Measurements from ENCODE around the gene CCT3. TPM values are rescaled to one million over a fixed set of nuclear protein-coding genes. Genes with fewer than 3 reads are reported as not detected.
A peak's percentile ranks its signal among the peaks of the same experiment; 100 is the strongest.

CCT3 gene
- polyA plus RNA-seq, 1 experiment, result 359 TPM

DNA sequence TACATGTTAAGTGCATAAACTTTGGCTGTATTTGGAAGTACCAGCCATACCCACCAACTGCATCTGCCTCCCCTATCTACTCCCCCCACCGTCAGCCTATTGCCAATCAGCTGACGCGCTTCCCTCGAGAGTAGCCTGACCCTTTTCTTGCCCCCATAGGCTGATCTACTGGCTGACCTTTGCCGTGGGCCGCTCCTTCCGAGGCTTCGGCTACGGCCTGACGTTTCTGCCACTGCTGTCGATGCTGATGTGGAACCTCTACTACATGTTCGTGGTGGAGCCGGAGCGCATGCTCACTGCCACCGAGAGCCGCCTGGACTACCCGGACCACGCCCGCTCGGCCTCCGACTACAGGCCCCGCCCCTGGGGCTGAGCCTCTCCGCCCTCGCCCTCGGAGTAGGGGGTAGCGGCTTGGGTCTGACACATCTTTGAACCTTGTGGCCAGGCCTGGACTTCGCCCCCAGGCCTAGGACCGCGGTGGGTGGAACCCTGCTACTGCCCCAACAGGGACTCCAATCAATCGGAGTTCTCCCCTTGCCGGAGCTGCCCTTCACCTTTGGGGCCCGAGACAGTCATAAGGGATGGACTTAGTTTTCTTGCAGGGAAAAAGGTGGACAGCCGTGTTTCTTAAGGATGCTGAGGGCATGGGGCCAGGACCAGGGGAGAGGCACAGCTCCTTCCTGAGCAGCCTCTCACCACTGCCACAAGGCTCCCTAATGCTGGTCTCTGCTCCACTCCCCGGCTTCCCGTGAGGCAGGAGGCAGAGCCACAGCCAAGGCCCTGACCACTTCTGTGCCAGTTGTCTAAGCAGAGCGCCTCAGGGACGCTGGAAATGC, 46.6 kb downstream of the CCT3 start:
- ChIA-PET POLR2A (interaction anchor here (0.6 to 1.4 kb wide), 4 partner anchors 9 to 266 kb away, joined by 3 to 6 read pairs (median 4); partner anchors contain the start of gene SMG5), CTCF (interaction anchor here (1.2 kb wide), 1 partner anchor 28 kb away, joined by 4 read pairs; no protein-coding TSS in a partner anchor)
- no peaks in the 10 kb centered on the region for H3K9me3 ChIP-seq (ENCODE audit: control insufficient read depth, insufficient read depth, low read length)
- no peaks in the 10 kb centered on the region for H3K27me3 ChIP-seq (ENCODE audit: control insufficient read depth, insufficient read depth, low read length)
- H3K4me3 ChIP-seq (ENCODE audit: low read depth, low read length), result peak overlapping the region; percentile 68
- peak overlapping the region; percentile 39 for H3K27ac ChIP-seq (ENCODE audit: low read depth, low read length)
- TF ChIP-seq, protein P1, sequence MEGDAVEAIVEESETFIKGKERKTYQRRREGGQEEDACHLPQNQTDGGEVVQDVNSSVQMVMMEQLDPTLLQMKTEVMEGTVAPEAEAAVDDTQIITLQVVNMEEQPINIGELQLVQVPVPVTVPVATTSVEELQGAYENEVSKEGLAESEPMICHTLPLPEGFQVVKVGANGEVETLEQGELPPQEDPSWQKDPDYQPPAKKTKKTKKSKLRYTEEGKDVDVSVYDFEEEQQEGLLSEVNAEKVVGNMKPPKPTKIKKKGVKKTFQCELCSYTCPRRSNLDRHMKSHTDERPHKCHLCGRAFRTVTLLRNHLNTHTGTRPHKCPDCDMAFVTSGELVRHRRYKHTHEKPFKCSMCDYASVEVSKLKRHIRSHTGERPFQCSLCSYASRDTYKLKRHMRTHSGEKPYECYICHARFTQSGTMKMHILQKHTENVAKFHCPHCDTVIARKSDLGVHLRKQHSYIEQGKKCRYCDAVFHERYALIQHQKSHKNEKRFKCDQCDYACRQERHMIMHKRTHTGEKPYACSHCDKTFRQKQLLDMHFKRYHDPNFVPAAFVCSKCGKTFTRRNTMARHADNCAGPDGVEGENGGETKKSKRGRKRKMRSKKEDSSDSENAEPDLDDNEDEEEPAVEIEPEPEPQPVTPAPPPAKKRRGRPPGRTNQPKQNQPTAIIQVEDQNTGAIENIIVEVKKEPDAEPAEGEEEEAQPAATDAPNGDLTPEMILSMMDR (IDR thresholded peaks at IDR 0.05; ENCODE audit: low read depth, low read length), result no peak
- DNase-seq (ENCODE audit: low read depth, low spot score), result peak; percentile 50

DNA sequence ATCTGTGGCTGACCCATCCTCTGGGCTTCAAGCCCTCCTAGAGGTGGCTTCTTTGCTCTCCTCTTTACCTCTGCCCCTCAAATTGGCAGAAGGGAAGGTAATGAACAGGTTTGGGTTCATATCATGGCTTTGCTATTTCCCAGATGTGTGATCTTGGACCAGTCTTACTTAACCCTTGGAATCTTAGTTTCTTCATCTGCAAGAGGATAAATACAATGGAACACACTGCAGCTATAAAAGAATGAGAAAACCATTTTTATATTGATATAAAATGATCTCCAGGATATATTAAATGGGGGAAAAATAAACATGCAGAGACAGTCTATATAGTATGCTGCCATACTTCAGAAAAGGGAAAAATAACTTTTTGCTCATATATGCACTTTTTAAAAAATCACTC, 48.2 kb downstream of the CCT3 start:
- ChIA-PET POLR2A (no interaction called here), CTCF (no interaction called here)
- Histone ChIP-seq H3K27ac (ENCODE audit: low read depth, low read length) (no peak overlapping the region), H3K4me3 (ENCODE audit: low read depth, low read length) (no peak overlapping the region), H3K9me3 (ENCODE audit: control insufficient read depth, insufficient read depth, low read length) (no peaks in the 10 kb centered on the region), H3K27me3 (ENCODE audit: control insufficient read depth, insufficient read depth, low read length) (no peaks in the 10 kb centered on the region)
- TF ChIP-seq, protein P1 (IDR thresholded peaks at IDR 0.05; ENCODE audit: low read depth, low read length), result no peak
- DNase-seq (ENCODE audit: low read depth, low spot score), result no peak

DNA sequence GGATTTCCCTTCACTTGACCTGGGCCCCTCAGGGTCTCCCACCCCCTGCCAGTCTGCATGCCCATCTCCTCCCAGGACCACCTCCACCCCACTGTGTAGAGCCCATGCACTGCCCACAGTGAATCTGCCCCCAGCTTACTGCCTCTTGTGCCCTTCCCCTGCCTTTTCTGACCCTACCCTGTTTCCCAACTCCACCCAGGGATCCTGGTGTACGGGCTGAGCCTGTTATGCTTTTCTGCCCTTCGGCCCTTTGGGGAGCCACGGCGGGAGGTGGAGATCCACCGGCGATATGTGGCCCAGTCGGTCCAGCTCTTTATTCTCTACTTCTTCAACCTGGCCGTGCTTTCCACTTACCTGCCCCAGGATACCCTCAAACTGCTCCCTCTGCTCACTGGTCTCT, 52.0 kb downstream of the CCT3 start:
- TF ChIP-seq, protein P1 (IDR thresholded peaks at IDR 0.05; ENCODE audit: low read depth, low read length), result no peak
- no peak for DNase-seq (ENCODE audit: low read depth, low spot score)
- ChIA-PET POLR2A (interaction anchor here (1.0 kb wide), 1 partner anchor 10 kb away, joined by 3 read pairs; the partner anchor contains the start of gene GLMP), CTCF (no interaction called here)
- H3K27me3 ChIP-seq (ENCODE audit: control insufficient read depth, insufficient read depth, low read length), result no peaks in the 10 kb centered on the region
- H3K4me3 ChIP-seq (ENCODE audit: low read depth, low read length), result no peak overlapping the region
- H3K27ac ChIP-seq (ENCODE audit: low read depth, low read length), result no peak overlapping the region
- H3K9me3 ChIP-seq (ENCODE audit: control insufficient read depth, insufficient read depth, low read length), result no peaks in the 10 kb centered on the region

DNA sequence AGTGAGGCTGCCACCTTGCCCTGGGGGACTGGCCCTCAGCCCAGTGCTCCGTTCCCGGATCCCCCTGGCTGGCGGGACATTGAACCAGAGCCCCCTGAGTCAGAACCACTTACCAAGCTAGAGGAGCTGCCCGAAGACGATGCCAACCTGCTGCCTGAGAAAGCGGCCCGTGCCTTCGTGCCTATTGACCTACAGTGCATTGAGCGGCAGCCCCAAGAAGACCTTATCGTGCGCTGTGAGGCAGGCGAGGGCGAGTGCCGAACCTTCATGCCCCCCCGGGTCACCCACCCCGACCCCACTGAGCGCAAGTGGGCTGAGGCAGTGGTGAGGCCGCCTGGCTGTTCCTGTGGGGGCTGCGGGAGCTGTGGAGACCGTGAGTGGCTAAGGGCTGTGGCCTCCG, 52.7 kb downstream of the CCT3 start:
- no peaks in the 10 kb centered on the region for H3K27me3 ChIP-seq (ENCODE audit: control insufficient read depth, insufficient read depth, low read length)
- H3K4me3 ChIP-seq (ENCODE audit: low read depth, low read length), result no peak overlapping the region
- H3K9me3 ChIP-seq (ENCODE audit: control insufficient read depth, insufficient read depth, low read length), result no peaks in the 10 kb centered on the region
- CTCF ChIA-PET, result no interaction called here
- TF ChIP-seq, protein P1 (IDR thresholded peaks at IDR 0.05; ENCODE audit: low read depth, low read length), result no peak
- DNase-seq (ENCODE audit: low read depth, low spot score), result no peak
- POLR2A ChIA-PET, result no interaction called here
- no peak overlapping the region for H3K27ac ChIP-seq (ENCODE audit: low read depth, low read length)

DNA sequence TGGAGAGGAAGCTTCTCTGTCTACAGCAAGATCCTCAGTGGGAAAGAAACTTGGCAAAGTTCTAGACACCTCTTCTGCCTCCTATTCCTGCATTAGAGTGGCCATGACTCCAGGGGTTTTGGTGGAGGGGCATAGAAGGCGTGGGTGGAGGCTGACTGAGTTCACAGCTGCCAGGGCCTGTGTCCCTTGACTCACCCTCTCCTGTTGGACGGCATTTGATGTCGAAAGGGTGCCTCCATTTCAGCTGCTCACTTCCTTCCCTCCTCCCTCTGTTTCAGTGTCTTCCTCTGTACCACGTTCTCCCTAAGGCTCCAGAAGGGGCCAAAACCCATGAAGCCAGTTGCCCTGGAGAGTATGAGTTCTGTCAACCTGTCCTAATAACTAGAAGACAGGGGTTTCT, 53.3 kb downstream of the CCT3 start:
- no peak overlapping the region for H3K4me3 ChIP-seq (ENCODE audit: low read depth, low read length)
- H3K27ac ChIP-seq (ENCODE audit: low read depth, low read length), result no peak overlapping the region
- ChIA-PET CTCF (interaction anchor here (2.5 kb wide), 1 partner anchor 35 kb away, joined by 14 read pairs; no protein-coding TSS in a partner anchor), POLR2A (no interaction called here)
- no peaks in the 10 kb centered on the region for H3K9me3 ChIP-seq (ENCODE audit: control insufficient read depth, insufficient read depth, low read length)
- DNase-seq (ENCODE audit: low read depth, low spot score), result no peak
- TF ChIP-seq, protein P1 (IDR thresholded peaks at IDR 0.05; ENCODE audit: low read depth, low read length), result no peak
- H3K27me3 ChIP-seq (ENCODE audit: control insufficient read depth, insufficient read depth, low read length), result no peaks in the 10 kb centered on the region
